K562 (cell line): ENCODE data around the gene SYNGR4. TPM values are rescaled to one million over a fixed set of nuclear protein-coding genes. Genes with fewer than 3 reads are reported as not detected.

Source experiments
- ARID1B ChIP-seq: fragments of 450-650 bp; IDR thresholded peaks from 2 replicates; pipeline ENCODE4 v1.6.1; 2016; ENCODE audit warnings: antibody characterized with exemption, mild to moderate bottlenecking, inconsistent platforms
- CBX2 ChIP-seq: fragments of 200-600 bp; sonication (generic); IDR thresholded peaks from one replicate; pipeline ENCODE4 v1.6.1; 2012; ENCODE audit warnings: mild to moderate bottlenecking, low read length, inconsistent platforms; ENCODE audit not compliant: insufficient read depth, poor library complexity, severe bottlenecking
- CREB1 ChIP-seq, 2 experiments: sonication (generic) in 1 of 2; formaldehyde crosslinking in 1 of 2; IDR thresholded peaks; 2 replicates each; pipeline versions ENCODE4 v1.6.1 to v1.8.0; 2012 to 2022; ENCODE audit warnings: inconsistent platforms in 1 of 2, mild to moderate bottlenecking in 1 of 2, missing genetic modification reagents in 1 of 2, moderate library complexity in 1 of 2
- CREB3 ChIP-seq: fragments of 450-650 bp; conservative IDR thresholded peaks from 2 replicates; pipeline ENCODE4 v1.6.1; 2016; ENCODE audit warnings: missing genetic modification characterization, low read depth, mild to moderate bottlenecking, missing compliant biosample characterization, moderate library complexity
- DMBX1 ChIP-seq: fragments of 250-450 bp; sonication (Bioruptor Pico); IDR thresholded peaks from 2 replicates; pipeline ENCODE4 v1.8.0; 2022; ENCODE audit warnings: inconsistent platforms, mild to moderate bottlenecking, moderate library complexity, borderline replicate concordance
- ETS2 ChIP-seq: IDR thresholded peaks from 2 replicates; pipeline ENCODE4 v1.6.1; 2016; ENCODE audit warnings: borderline replicate concordance, missing genetic modification characterization, mild to moderate bottlenecking, moderate library complexity, missing compliant biosample characterization; ENCODE audit not compliant: poor library complexity, severe bottlenecking
- KHSRP ChIP-seq: fragments of 450-650 bp; IDR thresholded peaks from 2 replicates; pipeline ENCODE4 v1.6.1; 2017
- MCM7 ChIP-seq, 2 experiments: fragments of 450-650 bp; IDR thresholded peaks; 2 replicates each; pipeline ENCODE4 v1.6.1; 2016 to 2018
- NCOA6 ChIP-seq: fragments of 450-650 bp; IDR thresholded peaks from 2 replicates; pipeline ENCODE4 v1.6.1; 2017; ENCODE audit warnings: mild to moderate bottlenecking
- PHF8 ChIP-seq: fragments of 200-600 bp; sonication (generic); IDR thresholded peaks from 2 replicates; pipeline ENCODE4 v1.6.1; 2012; ENCODE audit warnings: mixed run types, mild to moderate bottlenecking, inconsistent platforms, low read length, moderate library complexity, borderline replicate concordance
- PPARD ChIP-seq: fragments of 250-450 bp; sonication (Bioruptor Pico); IDR thresholded peaks from 2 replicates; pipeline ENCODE4 v1.8.0; 2022; ENCODE audit warnings: inconsistent platforms, mild to moderate bottlenecking, moderate library complexity
- PYGO2 ChIP-seq: fragments of 450-650 bp; IDR thresholded peaks from 2 replicates; pipeline ENCODE4 v1.6.1; 2016; ENCODE audit warnings: mild to moderate bottlenecking, missing genetic modification characterization, moderate library complexity, missing compliant biosample characterization
- RBBP5 ChIP-seq: fragments of 200-600 bp; sonication (generic); IDR thresholded peaks from 2 replicates; pipeline ENCODE4 v1.6.1; 2012; ENCODE audit warnings: borderline replicate concordance, mild to moderate bottlenecking, low read length, control low read depth, inconsistent platforms; ENCODE audit not compliant: insufficient read depth, poor library complexity, severe bottlenecking
- RCOR1 ChIP-seq, 2 experiments: IDR thresholded peaks; 2 replicates each; pipeline ENCODE4 v1.6.1; 2012; ENCODE audit warnings: low read depth in 2 of 2, low read length in 2 of 2, borderline replicate concordance in 1 of 2, improper control_type of control experiment in 1 of 2
- TAF9B ChIP-seq: fragments of 450-650 bp; IDR thresholded peaks from 2 replicates; pipeline ENCODE4 v1.6.1; 2018; ENCODE audit warnings: mild to moderate bottlenecking; ENCODE audit not compliant: partially characterized antibody
- TCF3 ChIP-seq: sonication (generic); formaldehyde crosslinking; IDR thresholded peaks from 2 replicates; pipeline ENCODE4 v1.4.0; 2020; ENCODE audit warnings: mild to moderate bottlenecking, missing genetic modification reagents
- ZNF224 ChIP-seq: sonication (generic); formaldehyde crosslinking; IDR thresholded peaks from 2 replicates; pipeline ENCODE4 v1.8.0; 2022; ENCODE audit warnings: mild to moderate bottlenecking, missing genetic modification reagents
- ZNF316 ChIP-seq: fragments of 450-650 bp; IDR thresholded peaks from 2 replicates; pipeline ENCODE4 v1.6.1; 2016
- ZNF79 ChIP-seq: fragments of 250-450 bp; sonication (Bioruptor Pico); IDR thresholded peaks from 2 replicates; pipeline ENCODE4 v1.4.0; 2020; ENCODE audit warnings: low read depth, mild to moderate bottlenecking, moderate library complexity
- polyA plus RNA-seq, 8 experiments: library from polyadenylated mRNA; depleted of rRNA in 4 of 8; stranded (reverse) in 5 of 8; unstranded in 3 of 8; fragments of >200 nt; fragmentation: Nextera tagmentation in 2 of 8; fragmentation: Illumina TruSeq in 1 of 8; extraction: Ambion mirVana in 2 of 8; extraction: Trizol in 1 of 8; gene quantifications; 2 replicates each; pipeline versions ENCODE4 v1.2.1 to v1.2.3, GENCODE V29; 2011 to 2014; ENCODE audit warnings: inconsistent platforms in 1 of 8, missing spikeins in 1 of 8
- total RNA-seq, 7 experiments: library from RNA; depleted of rRNA in 6 of 7; stranded (reverse); fragments of >200 nt in 6 of 7; fragmentation: Illumina TruSeq in 2 of 7; extraction: Trizol in 2 of 7; gene quantifications; 2 replicates each; pipeline versions ENCODE4 v1.2.1 to v1.2.3, GENCODE V29; 2011 to 2021; ENCODE audit warnings: low replicate concordance in 1 of 7
- TF ChIP-seq, protein P1 (sequence below): fragments of 450-650 bp; formaldehyde crosslinking; IDR thresholded peaks from 2 replicates; pipeline ENCODE4 v1.4.0; 2020; ENCODE audit warnings: mild to moderate bottlenecking, moderate library complexity
- TF ChIP-seq, protein P2 (sequence below), 2 experiments: fragments of 450-650 bp in 1 of 2; sonication (generic) in 1 of 2; formaldehyde crosslinking in 1 of 2; IDR thresholded peaks in 1 of 2; conservative IDR thresholded peaks in 1 of 2; 2 replicates each; pipeline versions ENCODE4 v1.6.1 to v1.8.1; 2016 to 2023; ENCODE audit warnings: mild to moderate bottlenecking in 2 of 2, moderate library complexity in 2 of 2, inconsistent platforms in 1 of 2, missing genetic modification reagents in 1 of 2

Gene SYNGR4
- total and polyA plus RNA-seq, 9 of the 15 experiments (the other 6 are each of a cell fraction or from before 2014, with no cell fraction given): 0.07 to 0.14 TPM; not detected in 7

DNA sequence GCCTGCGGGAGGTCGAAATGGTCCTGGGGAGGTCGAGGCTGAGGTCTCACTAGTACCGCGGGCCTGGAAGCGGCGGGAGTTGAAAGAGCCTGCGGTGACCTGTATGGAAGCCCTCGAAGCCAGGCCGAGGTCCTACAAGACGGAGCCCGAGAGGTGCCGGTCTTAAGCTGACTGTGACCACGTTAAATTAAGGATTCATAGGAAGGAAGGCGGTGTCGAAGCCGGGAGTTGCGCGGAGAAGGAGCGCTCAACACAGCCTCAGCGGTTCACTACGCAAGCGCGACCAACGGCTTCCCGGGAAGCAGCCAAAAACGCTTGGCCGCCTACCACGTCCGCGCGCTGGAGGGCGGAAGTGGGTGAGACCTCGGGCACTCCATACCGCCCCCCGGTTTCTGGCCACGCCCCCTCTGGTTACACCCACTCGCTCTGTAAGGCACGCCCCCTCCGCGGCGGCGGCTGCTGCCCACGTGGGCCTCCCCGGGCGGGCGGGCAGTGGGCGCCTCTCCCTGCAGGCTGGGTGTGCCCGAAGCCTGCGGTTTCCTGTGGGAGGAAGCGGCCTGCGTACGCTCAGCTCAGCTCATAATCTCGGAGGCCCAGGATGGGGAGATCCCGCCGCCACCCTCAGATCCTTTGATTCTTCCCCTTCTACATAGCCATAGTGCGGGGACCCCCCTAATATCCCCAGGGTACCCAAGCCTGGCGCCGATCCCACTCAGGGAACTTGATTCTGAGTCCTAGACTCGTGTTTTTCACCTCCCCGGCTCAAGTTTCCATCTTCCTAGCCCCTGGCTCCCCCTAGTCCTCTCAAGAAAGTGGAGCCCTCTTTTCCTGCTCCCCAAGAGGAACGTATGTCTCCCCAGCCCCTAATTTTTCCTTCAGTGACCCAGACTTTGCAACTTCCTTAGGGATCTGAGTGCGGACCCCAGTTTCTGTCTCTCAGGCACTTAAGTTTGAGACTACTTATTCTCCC lies 42.3 kb upstream of the SYNGR4 start (continued):
- TF ChIP-seq RBBP5 (peak; percentile 54), NCOA6 (no peak), TCF3 (CRISPR knock-in tag) (peak; percentile 87), PHF8 (peak; percentile 80), TAF9B (peak; percentile 24), DMBX1 (CRISPR knock-in tag) (peak; percentile 64; the same call in 1 of the 2 replicates), ZNF224 (no peak), ZNF316 (peak; percentile 4; the same call in 1 of the 2 replicates), MCM7 (IDR thresholded peaks at IDR 0.05) (no peak), CREB1 (IDR thresholded peaks at IDR 0.05) (peak; percentile 39), CREB1 (CRISPR knock-in tag; IDR thresholded peaks at IDR 0.05) (peak; percentile 69), PPARD (no peak), CREB3 (tag) (0 out of 2 replicates have a peak, but pooled peaks have one; percentile 61), ARID1B (peak; percentile 87), ETS2 (tag) (no peak), CBX2 (no peak), KHSRP (no peak), PYGO2 (tag) (0 out of 2 replicates have a peak, but pooled peaks have one; percentile 57), RCOR1 (IDR thresholded peaks at IDR 0.05; ENCODE audit: borderline replicate concordance in 1 of 2, low read depth in 2 of 2, low read length in 2 of 2) (peak; percentile 38 to 83; a peak in 2 of 4 replicates), ZNF79 (CRISPR knock-in tag) (no peak)
- TF ChIP-seq, protein P1, sequence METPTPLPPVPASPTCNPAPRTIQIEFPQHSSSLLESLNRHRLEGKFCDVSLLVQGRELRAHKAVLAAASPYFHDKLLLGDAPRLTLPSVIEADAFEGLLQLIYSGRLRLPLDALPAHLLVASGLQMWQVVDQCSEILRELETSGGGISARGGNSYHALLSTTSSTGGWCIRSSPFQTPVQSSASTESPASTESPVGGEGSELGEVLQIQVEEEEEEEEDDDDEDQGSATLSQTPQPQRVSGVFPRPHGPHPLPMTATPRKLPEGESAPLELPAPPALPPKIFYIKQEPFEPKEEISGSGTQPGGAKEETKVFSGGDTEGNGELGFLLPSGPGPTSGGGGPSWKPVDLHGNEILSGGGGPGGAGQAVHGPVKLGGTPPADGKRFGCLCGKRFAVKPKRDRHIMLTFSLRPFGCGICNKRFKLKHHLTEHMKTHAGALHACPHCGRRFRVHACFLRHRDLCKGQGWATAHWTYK (CRISPR knock-in tag): peak; percentile 64; the same call in 1 of the 2 replicates
- TF ChIP-seq, protein P2, sequence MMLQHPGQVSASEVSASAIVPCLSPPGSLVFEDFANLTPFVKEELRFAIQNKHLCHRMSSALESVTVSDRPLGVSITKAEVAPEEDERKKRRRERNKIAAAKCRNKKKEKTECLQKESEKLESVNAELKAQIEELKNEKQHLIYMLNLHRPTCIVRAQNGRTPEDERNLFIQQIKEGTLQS (IDR thresholded peaks at IDR 0.05): no peak
- TF ChIP-seq, protein P2 (CRISPR knock-in tag; conservative IDR thresholded peaks at IDR 0.05): 0 out of 2 replicates have a peak, but pooled peaks have one; percentile 5
